KMS-11 (cell line): ENCODE results near the gene EFCAB6.

Experiments used
- H2AFZ ChIP-seq: fragments of 200-600 bp; sonication (generic); 2 replicates; pipeline ENCODE4 v1.6.1; 2016; ENCODE audit warnings: antibody characterized with exemption, mixed run types, low read depth
- H3K27ac ChIP-seq: fragments of 200-600 bp; sonication (generic); 2 replicates; pipeline ENCODE4 v1.6.1; 2016; ENCODE audit warnings: mild to moderate bottlenecking, mixed run types
- H3K27me3 ChIP-seq: fragments of 200-600 bp; sonication (generic); 2 replicates; pipeline ENCODE4 v1.6.1; 2017; ENCODE audit warnings: mild to moderate bottlenecking, low read depth, mixed run types, moderate library complexity; ENCODE audit not compliant: insufficient read depth
- H3K36me3 ChIP-seq: fragments of 200-600 bp; sonication (generic); 2 replicates; pipeline ENCODE4 v1.6.1; 2017; ENCODE audit warnings: mild to moderate bottlenecking, mixed run types; ENCODE audit not compliant: insufficient read depth
- H3K4me1 ChIP-seq: fragments of 200-600 bp; sonication (generic); 2 replicates; pipeline ENCODE4 v1.6.1; 2016; ENCODE audit warnings: mild to moderate bottlenecking, low read depth, mixed run types; ENCODE audit not compliant: poor library complexity, severe bottlenecking
- H3K4me2 ChIP-seq: fragments of 200-600 bp; sonication (generic); 2 replicates; pipeline ENCODE4 v1.7.0; 2016; ENCODE audit warnings: mild to moderate bottlenecking, mixed run types
- H3K4me3 ChIP-seq: fragments of 200-600 bp; sonication (generic); IDR thresholded peaks from 2 replicates; pipeline ENCODE4 v1.6.1; 2017; ENCODE audit warnings: low read depth, low read length, mixed read lengths; ENCODE audit not compliant: insufficient read depth
- H3K79me2 ChIP-seq: fragments of 200-600 bp; sonication (generic); 2 replicates; pipeline ENCODE4 v1.6.1; 2016; ENCODE audit warnings: low read depth, mixed run types; ENCODE audit not compliant: insufficient read depth
- H3K9ac ChIP-seq: fragments of 200-600 bp; sonication (generic); 2 replicates; pipeline ENCODE4 v1.6.1; 2016; ENCODE audit warnings: mild to moderate bottlenecking, mixed run types
- H4K20me1 ChIP-seq: fragments of 200-600 bp; sonication (generic); 2 replicates; pipeline ENCODE4 v1.6.1; 2016; ENCODE audit warnings: mild to moderate bottlenecking, mixed run types; ENCODE audit not compliant: insufficient read depth
- TF ChIP-seq, protein P1 (sequence below): fragments of 200-600 bp; sonication (generic); conservative IDR thresholded peaks from 2 replicates; pipeline ENCODE4 v1.6.1; 2017; ENCODE audit warnings: low read depth, mild to moderate bottlenecking, antibody characterized with exemption, low read length, moderate library complexity, mixed read lengths

The EFCAB6 gene

DNA sequence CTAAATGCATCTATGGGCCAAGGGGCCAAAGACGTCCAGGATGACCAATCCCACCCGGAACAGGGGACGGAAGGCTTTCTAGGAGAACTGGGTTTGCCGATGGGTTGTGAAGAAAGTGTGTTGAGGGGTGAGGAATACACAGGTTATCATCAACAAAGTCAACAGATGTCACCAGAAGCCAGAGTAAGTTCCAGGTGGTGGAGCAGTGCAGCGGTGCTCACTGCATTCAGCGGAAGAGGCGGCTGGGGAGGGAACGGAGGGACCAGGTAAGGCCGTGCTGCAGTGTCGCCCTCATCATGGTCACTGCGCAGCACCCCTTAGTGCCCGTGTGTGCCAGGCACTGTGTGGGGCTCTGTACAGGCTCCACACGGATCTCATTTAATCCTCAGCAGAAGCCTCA lies 176.0 kb downstream of the EFCAB6 start:
- Histone ChIP-seq H3K9ac (no peak overlapping the region), H3K36me3 (no peaks in the 10 kb centered on the region), H4K20me1 (no peaks in the 10 kb centered on the region), H3K27ac (no peak overlapping the region), H3K27me3 (peaks cover 19% of the 10 kb centered on the region; the same call in 1 of the 2 replicates), H2AFZ (no peak overlapping the region), H3K4me1 (no peaks in the 10 kb centered on the region), H3K4me3 (no peak overlapping the region), H3K4me2 (no peak overlapping the region), H3K79me2 (no peaks in the 10 kb centered on the region)
- TF ChIP-seq, protein P1, sequence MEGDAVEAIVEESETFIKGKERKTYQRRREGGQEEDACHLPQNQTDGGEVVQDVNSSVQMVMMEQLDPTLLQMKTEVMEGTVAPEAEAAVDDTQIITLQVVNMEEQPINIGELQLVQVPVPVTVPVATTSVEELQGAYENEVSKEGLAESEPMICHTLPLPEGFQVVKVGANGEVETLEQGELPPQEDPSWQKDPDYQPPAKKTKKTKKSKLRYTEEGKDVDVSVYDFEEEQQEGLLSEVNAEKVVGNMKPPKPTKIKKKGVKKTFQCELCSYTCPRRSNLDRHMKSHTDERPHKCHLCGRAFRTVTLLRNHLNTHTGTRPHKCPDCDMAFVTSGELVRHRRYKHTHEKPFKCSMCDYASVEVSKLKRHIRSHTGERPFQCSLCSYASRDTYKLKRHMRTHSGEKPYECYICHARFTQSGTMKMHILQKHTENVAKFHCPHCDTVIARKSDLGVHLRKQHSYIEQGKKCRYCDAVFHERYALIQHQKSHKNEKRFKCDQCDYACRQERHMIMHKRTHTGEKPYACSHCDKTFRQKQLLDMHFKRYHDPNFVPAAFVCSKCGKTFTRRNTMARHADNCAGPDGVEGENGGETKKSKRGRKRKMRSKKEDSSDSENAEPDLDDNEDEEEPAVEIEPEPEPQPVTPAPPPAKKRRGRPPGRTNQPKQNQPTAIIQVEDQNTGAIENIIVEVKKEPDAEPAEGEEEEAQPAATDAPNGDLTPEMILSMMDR: no peak

DNA sequence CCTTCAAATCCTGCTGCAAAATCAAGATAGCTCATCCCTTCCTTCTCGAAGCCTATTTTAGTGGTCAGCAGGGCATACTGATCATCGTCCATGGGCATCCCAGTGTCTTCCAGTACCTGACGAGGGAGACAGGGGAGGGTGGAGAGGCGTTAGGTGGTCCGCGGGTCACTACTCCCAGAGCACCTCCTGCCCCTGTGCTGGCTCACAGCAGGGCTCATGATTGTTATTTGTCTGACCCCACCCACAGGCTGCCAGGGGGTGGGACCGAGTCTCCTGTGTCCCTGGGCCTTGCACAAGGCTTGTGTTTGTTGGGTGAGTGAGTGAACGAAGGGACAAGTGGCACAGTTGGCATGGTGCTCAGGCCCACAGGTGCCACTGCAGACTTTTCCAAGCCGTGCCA lies 177.0 kb downstream of the EFCAB6 start:
- H3K4me1 ChIP-seq: no peaks in the 10 kb centered on the region
- peaks cover 19% of the 10 kb centered on the region; the same call in 1 of the 2 replicates for H3K27me3 ChIP-seq
- H3K36me3 ChIP-seq: no peaks in the 10 kb centered on the region
- TF ChIP-seq, protein P1: no peak
- no peak overlapping the region for H3K9ac ChIP-seq
- H2AFZ ChIP-seq: no peak overlapping the region
- H4K20me1 ChIP-seq: no peaks in the 10 kb centered on the region
- H3K79me2 ChIP-seq: no peaks in the 10 kb centered on the region
- no peak overlapping the region for H3K4me2 ChIP-seq
- H3K4me3 ChIP-seq: no peak overlapping the region
- no peak overlapping the region for H3K27ac ChIP-seq

DNA sequence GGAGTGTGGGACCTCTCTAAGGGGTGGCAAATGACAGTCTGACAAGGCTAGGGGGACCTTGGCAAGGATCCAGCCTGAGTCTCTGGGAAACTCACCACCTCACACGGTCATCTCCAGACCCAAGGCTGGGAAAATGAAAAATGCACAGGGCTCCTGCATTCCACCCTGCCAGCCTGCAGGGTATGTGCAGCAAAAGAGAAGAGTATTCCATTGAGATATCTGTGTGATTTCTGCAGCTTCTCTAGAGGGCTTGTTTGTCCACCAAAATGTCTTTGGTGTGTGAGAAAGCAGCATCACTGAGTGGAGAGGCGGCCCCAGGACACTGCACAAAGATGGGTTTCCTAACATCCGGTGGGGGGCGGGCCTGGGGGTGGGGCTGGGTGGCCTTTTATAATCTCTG lies 177.8 kb downstream of the EFCAB6 start:
- TF ChIP-seq, protein P1: no peak
- Histone ChIP-seq H3K4me2 (no peak overlapping the region), H2AFZ (no peak overlapping the region), H3K79me2 (no peaks in the 10 kb centered on the region), H3K27ac (no peak overlapping the region), H3K4me3 (no peak overlapping the region), H3K9ac (no peak overlapping the region), H3K4me1 (no peaks in the 10 kb centered on the region), H3K36me3 (no peaks in the 10 kb centered on the region), H3K27me3 (peaks cover 16% of the 10 kb centered on the region; the same call in 1 of the 2 replicates), H4K20me1 (no peaks in the 10 kb centered on the region)

DNA sequence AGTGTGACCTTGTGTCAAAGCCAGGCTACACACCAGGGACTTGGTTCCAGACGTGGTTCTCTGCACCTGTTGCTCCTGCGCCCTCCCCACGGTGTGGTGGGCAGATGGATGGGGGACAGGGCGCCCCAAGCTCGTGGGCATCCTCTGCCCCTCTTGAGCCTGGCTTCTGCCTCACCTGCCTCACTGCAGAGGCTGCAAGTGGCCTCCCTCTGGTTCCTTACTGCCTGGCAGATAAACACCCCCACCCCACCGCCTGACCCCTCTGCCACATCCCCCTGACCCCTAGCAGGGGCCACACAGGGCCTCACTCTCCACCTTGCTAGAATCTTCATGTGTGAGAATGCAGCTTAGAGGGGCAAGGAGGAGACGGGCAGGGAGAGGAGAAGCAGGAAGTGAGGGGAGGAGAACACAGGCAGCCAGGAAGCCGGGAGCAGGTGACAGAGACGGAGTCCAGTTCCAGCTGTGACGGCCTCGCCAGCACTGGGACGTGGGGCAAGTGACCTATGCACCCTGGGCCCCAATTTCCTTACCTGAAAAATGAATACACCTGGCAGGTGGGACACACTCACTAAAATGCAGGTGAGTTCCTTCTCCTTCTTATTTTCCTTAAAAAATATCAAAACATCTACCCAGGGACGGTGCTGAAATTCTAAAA lies 178.3 kb downstream of the EFCAB6 start:
- H3K79me2 ChIP-seq: no peaks in the 10 kb centered on the region
- TF ChIP-seq, protein P1: no peak
- H4K20me1 ChIP-seq: no peaks in the 10 kb centered on the region
- H3K27ac ChIP-seq: no peak overlapping the region
- no peak overlapping the region for H3K9ac ChIP-seq
- no peaks in the 10 kb centered on the region for H3K4me1 ChIP-seq
- H3K27me3 ChIP-seq: peaks cover 11% of the 10 kb centered on the region; the same call in 1 of the 2 replicates
- H3K36me3 ChIP-seq: no peaks in the 10 kb centered on the region
- H3K4me3 ChIP-seq: no peak overlapping the region
- no peak overlapping the region for H2AFZ ChIP-seq
- no peak overlapping the region for H3K4me2 ChIP-seq
